Activated B cell treated with CpG ODN at 0.5 μM for 24 hours (primary cell): Measurements from ENCODE around the gene PGP. TPM values are rescaled to one million over a fixed set of nuclear protein-coding genes. Genes with fewer than 3 reads are reported as not detected.

Source experiments
- ATAC-seq: fragments of 200-7000 bp; cut with Tn5 transposase; one replicate; pipeline ENCODE4 v1.10.0; 2021; ENCODE audit warnings: low read depth, mild to moderate bottlenecking, moderate library complexity
- CTCF ChIA-PET: fragments of 350-600 bp; sonication (Branson Sonifier 250); formaldehyde crosslinking; loops from one replicate; lab custom pipeline; 2021; ENCODE audit warnings: antibody characterized with exemption; lab: Charles Lee
- POLR2A ChIA-PET: fragments of 350-600 bp; sonication (Branson Sonifier 250); formaldehyde crosslinking; loops from one replicate; lab custom pipeline; 2021; ENCODE audit warnings: antibody characterized with exemption; lab: Charles Lee
- DNase-seq: peaks from one replicate; pipeline ENCODE4 v3.0.0; 2022
- H3K27ac Mint-ChIP-seq: one replicate; pipeline ENCODE4 v1.8.0; 2020; ENCODE audit warnings: mixed read lengths
- H3K27me3 Mint-ChIP-seq: one replicate; pipeline ENCODE4 v1.8.0; 2021; ENCODE audit warnings: mixed read lengths
- H3K36me3 Mint-ChIP-seq: one replicate; pipeline ENCODE4 v1.8.0; 2021; ENCODE audit warnings: low read depth, mixed read lengths
- H3K4me1 Mint-ChIP-seq: one replicate; pipeline ENCODE4 v1.8.0; 2021; ENCODE audit warnings: mixed read lengths
- H3K4me3 Mint-ChIP-seq: one replicate; pipeline ENCODE4 v1.8.0; 2020; ENCODE audit warnings: mild to moderate bottlenecking, mixed read lengths
- H3K9me3 Mint-ChIP-seq: one replicate; pipeline ENCODE4 v1.8.0; 2020; ENCODE audit warnings: mixed read lengths
- CTCF ChIP-seq: fragments of 200-600 bp; IDR thresholded peaks from one replicate; pipeline ENCODE4 v1.8.0; 2022; ENCODE audit warnings: antibody characterized with exemption, mild to moderate bottlenecking
- intact Hi-C: fragments of 100-400 bp; cut with micrococcal nuclease; formaldehyde crosslinking; loops from one replicate; pipeline ENCODE4 v1.15.1; 2024
- total RNA-seq: library from RNA; stranded (reverse); gene quantifications from 2 replicates; pipeline ENCODE4 v1.2.3, GENCODE V29; 2022

The PGP gene
- total RNA-seq, 1 donor from 2014 or later = 10.4 TPM

GRCh38 chr16:2183671-2184070 lies 31.0 kb downstream of the PGP start:
- no peaks in the 10 kb centered on the region for H3K9me3 Mint-ChIP-seq
- DNase-seq = no peak
- no peak overlapping the region for H3K4me3 Mint-ChIP-seq
- H3K36me3 Mint-ChIP-seq = no peaks in the 10 kb centered on the region
- intact Hi-C loops = no loop called here
- H3K27me3 Mint-ChIP-seq = no peaks in the 10 kb centered on the region
- CTCF ChIA-PET = no interaction called here
- no peak for ATAC-seq
- H3K4me1 Mint-ChIP-seq = peaks cover 4% of the 10 kb centered on the region
- no peak for TF ChIP-seq CTCF
- POLR2A ChIA-PET = no interaction called here
- H3K27ac Mint-ChIP-seq = no peak overlapping the region

- no peaks in the 10 kb centered on the region for H3K27me3 Mint-ChIP-seq
- POLR2A ChIA-PET = interaction anchor here (1.2 kb wide), 2 partner anchors 23 to 26 kb away, joined by 3 read pairs; partner anchors contain the start of gene TRAF7
- DNase-seq = no peak
Observed at GRCh38 chr16:2181952-2182351, 32.7 kb downstream of the PGP start.

GRCh38 chr16:2180962-2181923 lies 33.4 kb downstream of the PGP start:
- Mint-ChIP-seq H3K9me3 (no peaks in the 10 kb centered on the region), H3K27ac (no peak overlapping the region)
- POLR2A ChIA-PET = interaction anchor here (1.2 kb wide), 1 partner anchor 26 kb away, joined by 3 read pairs; the partner anchor contains the start of gene TRAF7

More at GRCh38 chr16:2181952-2182351, 32.7 kb downstream of the PGP start:
- peaks cover 4% of the 10 kb centered on the region for H3K4me1 Mint-ChIP-seq
- CTCF ChIA-PET = no interaction called here
- no peak for ATAC-seq
- no peak overlapping the region for H3K27ac Mint-ChIP-seq
- H3K4me3 Mint-ChIP-seq = no peak overlapping the region
- peaks cover 5% of the 10 kb centered on the region for H3K36me3 Mint-ChIP-seq
- no peaks in the 10 kb centered on the region for H3K9me3 Mint-ChIP-seq
- intact Hi-C loops = no loop called here
- TF ChIP-seq CTCF = no peak

GRCh38 chr16:2180461-2180860 lies 34.2 kb downstream of the PGP start:
- ChIA-PET CTCF (no interaction called here), POLR2A (no interaction called here)
- Mint-ChIP-seq H3K9me3 (no peaks in the 10 kb centered on the region), H3K36me3 (peaks cover 16% of the 10 kb centered on the region), H3K27ac (no peak overlapping the region), H3K4me1 (peaks cover 4% of the 10 kb centered on the region), H3K27me3 (no peaks in the 10 kb centered on the region), H3K4me3 (no peak overlapping the region)
- DNase-seq (no peak), ATAC-seq (no peak)
- intact Hi-C loops = no loop called here
- no peak for TF ChIP-seq CTCF

More at GRCh38 chr16:2180962-2181923, 33.4 kb downstream of the PGP start:
- DNase-seq (no peak), ATAC-seq (no peak)
- Mint-ChIP-seq H3K36me3 (peaks cover 9% of the 10 kb centered on the region), H3K4me1 (peaks cover 4% of the 10 kb centered on the region), H3K4me3 (no peak overlapping the region), H3K27me3 (no peaks in the 10 kb centered on the region)
- intact Hi-C loops = no loop called here
- CTCF ChIA-PET = no interaction called here
- no peak for TF ChIP-seq CTCF

GRCh38 chr16:2179576-2179975 lies 35.1 kb downstream of the PGP start:
- Mint-ChIP-seq H3K9me3 (no peaks in the 10 kb centered on the region), H3K27ac (no peak overlapping the region), H3K36me3 (peaks cover 21% of the 10 kb centered on the region), H3K4me1 (peaks cover 4% of the 10 kb centered on the region), H3K4me3 (no peak overlapping the region), H3K27me3 (no peaks in the 10 kb centered on the region)
- ChIA-PET CTCF (no interaction called here), POLR2A (no interaction called here)
- no peak for DNase-seq
- intact Hi-C loops = no loop called here
- no peak for ATAC-seq
- TF ChIP-seq CTCF = no peak
